HepG2 (cell line): ENCODE measurements around the gene MYL1. TPM values are rescaled to one million over a fixed set of nuclear protein-coding genes. Genes with fewer than 3 reads are reported as not detected.

Source experiments
- ATAC-seq: fragments of 200-7000 bp; cut with Tn5 transposase; 3 replicates; pipeline ENCODE4 v1.9.1; 2020; ENCODE audit warnings: mild to moderate bottlenecking, moderate library complexity
- BruUV-seq: library from RNA; stranded (reverse); fragments of 400-500 nt; replicated peaks from 2 replicates; lab custom pipeline; 2021; lab: Mats Ljungman, UMichigan
- CTCF ChIA-PET: fragments of 300-600 bp; formaldehyde crosslinking; extraction: SDS; loops from one replicate; lab custom pipeline; 2021; ENCODE audit warnings: low total read pairs, inconsistent platforms, low intra/inter-chr PET ratio; lab: Yijun Ruan, JAX
- POLR2A ChIA-PET: fragments of 350-600 bp; sonication (Branson Sonifier 250); formaldehyde crosslinking; loops from one replicate; lab custom pipeline; 2020; ENCODE audit warnings: antibody characterized with exemption, inconsistent platforms; lab: Yijun Ruan, JAX
- DNase-seq: peaks from one replicate; pipeline ENCODE4 v3.0.0-alpha.2; 2015; ENCODE audit warnings: low spot score
- FAIRE-seq: peaks from 3 replicates; lab custom pipeline; 2011; peaks lifted over from hg19 to GRCh38; lab: Jason Lieb, UNC
- H2AFZ ChIP-seq: one replicate; pipeline ENCODE4 v1.6.1; 2011; ENCODE audit warnings: low read length, inconsistent platforms
- H3K27ac ChIP-seq: fragments of 300-600 bp; 3 replicates; pipeline ENCODE4 v1.8.0; 2011; ENCODE audit warnings: mixed run types, mild to moderate bottlenecking, mixed read lengths, low read length, inconsistent platforms; ENCODE audit not compliant: insufficient read depth; ENCODE audit errors: extremely low read length
- H3K27me3 ChIP-seq, 2 experiments: fragments of 200-600 bp in 1 of 2; 2 replicates in 1 of 2; 3 replicates in 1 of 2; pipeline versions ENCODE4 v1.6.0 to v1.8.0; 2011; ENCODE audit warnings: low read length in 2 of 2, mild to moderate bottlenecking in 2 of 2, moderate library complexity in 2 of 2, inconsistent platforms in 1 of 2; ENCODE audit not compliant: insufficient read depth in 2 of 2, control insufficient read depth in 1 of 2
- H3K36me3 ChIP-seq, 2 experiments: fragments of 200-600 bp in 1 of 2; replicated peaks in 1 of 2; 2 replicates in 1 of 2; 3 replicates in 1 of 2; pipeline versions ENCODE4 v1.5.1 to v1.8.0; 2011; ENCODE audit warnings: low read length in 2 of 2, inconsistent platforms in 1 of 2; ENCODE audit not compliant: insufficient read depth in 2 of 2, control insufficient read depth in 1 of 2
- H3K4me1 ChIP-seq: 2 replicates; pipeline ENCODE4 v1.5.1; 2012; ENCODE audit warnings: low read length, inconsistent platforms; ENCODE audit not compliant: insufficient read depth
- H3K4me2 ChIP-seq: 2 replicates; pipeline ENCODE4 v1.6.0; 2011; ENCODE audit warnings: low read depth, low read length, inconsistent platforms
- H3K4me3 ChIP-seq, 3 experiments: fragments of 200-600 bp in 1 of 3; sonication (generic), shearing (Covaris generic) in 1 of 3; replicated peaks in 1 of 3; 2 replicates each; pipeline ENCODE4 v1.5.1; 2011 to 2016; ENCODE audit warnings: low read length in 3 of 3, inconsistent platforms in 2 of 3, low read depth in 2 of 3, mild to moderate bottlenecking in 2 of 3, control low read depth in 1 of 3, mixed read lengths in 1 of 3; ENCODE audit not compliant: insufficient read depth in 1 of 3
- H3K79me2 ChIP-seq: one replicate; pipeline ENCODE4 v1.6.1; 2011; ENCODE audit warnings: low read length, inconsistent platforms; ENCODE audit not compliant: insufficient read depth
- H3K9ac ChIP-seq: 2 replicates; pipeline ENCODE4 v1.6.0; 2011; ENCODE audit warnings: mild to moderate bottlenecking, low read depth, low read length, inconsistent platforms; ENCODE audit not compliant: insufficient read depth
- H3K9me3 ChIP-seq: 2 replicates; pipeline ENCODE4 v1.5.1; 2012; ENCODE audit warnings: mild to moderate bottlenecking, low read length
- H4K20me1 ChIP-seq: 2 replicates; pipeline ENCODE4 v1.6.0; 2011; ENCODE audit warnings: inconsistent platforms, mild to moderate bottlenecking, low read length, moderate library complexity; ENCODE audit not compliant: insufficient read depth
- ATF1 ChIP-seq: IDR thresholded peaks from 2 replicates; pipeline ENCODE4 v1.6.1; 2016; ENCODE audit warnings: mild to moderate bottlenecking, control low read depth
- HOXA9 ChIP-seq: sonication (generic); formaldehyde crosslinking; IDR thresholded peaks from 2 replicates; pipeline ENCODE4 v1.8.1; 2022; ENCODE audit warnings: missing genetic modification reagents, mild to moderate bottlenecking, moderate library complexity, borderline replicate concordance
- ZNF10 ChIP-seq: sonication (generic); formaldehyde crosslinking; IDR thresholded peaks from 2 replicates; pipeline ENCODE4 v1.4.0; 2020; ENCODE audit warnings: mild to moderate bottlenecking, low read depth, missing genetic modification reagents, borderline replicate concordance
- ZNF354B ChIP-seq: sonication (generic); formaldehyde crosslinking; IDR thresholded peaks from 2 replicates; pipeline ENCODE4 v1.8.0; 2022; ENCODE audit warnings: mild to moderate bottlenecking, missing genetic modification reagents
- ZNF441 ChIP-seq: sonication (generic); formaldehyde crosslinking; IDR thresholded peaks from 2 replicates; pipeline ENCODE4 v1.7.0; 2021; ENCODE audit warnings: missing genetic modification reagents, borderline replicate concordance
- ZNF543 ChIP-seq: sonication (generic); formaldehyde crosslinking; IDR thresholded peaks from 2 replicates; pipeline ENCODE4 v1.4.0; 2020; ENCODE audit warnings: mild to moderate bottlenecking, missing genetic modification reagents
- ZNF558 ChIP-seq: sonication (generic); formaldehyde crosslinking; IDR thresholded peaks from 2 replicates; pipeline ENCODE4 v1.9.0; 2022; ENCODE audit warnings: mild to moderate bottlenecking, missing genetic modification reagents, borderline replicate concordance
- ZNF567 ChIP-seq: sonication (generic); formaldehyde crosslinking; IDR thresholded peaks from 2 replicates; pipeline ENCODE4 v1.8.1; 2023; ENCODE audit warnings: mild to moderate bottlenecking, missing genetic modification reagents, borderline replicate concordance
- ZNF607 ChIP-seq: sonication (generic); formaldehyde crosslinking; IDR thresholded peaks from 2 replicates; pipeline ENCODE4 v1.5.1; 2020; ENCODE audit warnings: missing genetic modification reagents, mild to moderate bottlenecking, borderline replicate concordance
- ZNF746 ChIP-seq: sonication (generic); formaldehyde crosslinking; IDR thresholded peaks from 2 replicates; pipeline ENCODE4 v1.8.0; 2022; ENCODE audit warnings: mild to moderate bottlenecking, missing genetic modification reagents
- WGBS: methylation state at CpG from one replicate; pipeline ENCODE4 v1.1.6; 2017; ENCODE audit warnings: low lambda C conversion rate; 5-methylcytosine and 5-hydroxymethylcytosine counted together
- in situ Hi-C: cut with HindIII; loops from 2 replicates; pipeline ENCODE4 v1.10.0; 2017; ENCODE audit warnings: low pct_unique_long_range_greater_than_20kb; ENCODE audit not compliant: extremely low pct_ligation_motif_present
- intact Hi-C: fragments of 100-400 bp; cut with micrococcal nuclease; formaldehyde crosslinking; loops from one replicate; pipeline ENCODE4 v1.10.0; 2022; ENCODE audit not compliant: unreplicated experiment
- polyA plus RNA-seq, 8 experiments: library from polyadenylated mRNA; depleted of rRNA in 3 of 8; stranded (reverse) in 7 of 8; unstranded in 1 of 8; fragments of >200 nt; fragmentation: Illumina TruSeq in 4 of 8; extraction: Trizol in 4 of 8; gene quantifications; 2 replicates each; pipeline versions ENCODE4 v1.2.1 to v1.2.3, GENCODE V29; 2011 to 2016; ENCODE audit warnings: low read depth in 4 of 8, missing spikeins in 1 of 8, mixed read lengths in 1 of 8; ENCODE audit not compliant: insufficient read depth in 1 of 8
- total RNA-seq, 5 experiments: library from RNA; depleted of rRNA; stranded (reverse); fragments of >200 nt; fragmentation: Illumina TruSeq; extraction: Trizol; gene quantifications; 2 replicates each; pipeline ENCODE4 v1.2.3, GENCODE V29; 2016; ENCODE audit warnings: low read depth in 1 of 5
- TF ChIP-seq, protein P1 (sequence below): fragments of 450-650 bp; IDR thresholded peaks from 2 replicates; pipeline ENCODE4 v1.6.1; 2017
- TF ChIP-seq, protein P2 (sequence below): sonication (generic); formaldehyde crosslinking; IDR thresholded peaks from 2 replicates; pipeline ENCODE4 v1.8.0; 2022; ENCODE audit warnings: mild to moderate bottlenecking, missing genetic modification reagents; ENCODE audit not compliant: insufficient replicate concordance
- TF ChIP-seq, protein P3 (sequence below): sonication (generic); formaldehyde crosslinking; IDR thresholded peaks from 2 replicates; pipeline ENCODE4 v1.4.0; 2020; ENCODE audit warnings: missing genetic modification reagents
- TF ChIP-seq, protein P4 (sequence below): sonication (generic); formaldehyde crosslinking; conservative IDR thresholded peaks from 2 replicates; pipeline ENCODE4 v1.5.0; 2020; ENCODE audit warnings: missing genetic modification reagents
- TF ChIP-seq, protein P5 (sequence below): IDR thresholded peaks from 2 replicates; pipeline ENCODE4 v1.6.1; 2012; ENCODE audit warnings: low read depth, low read length, improper control_type of control experiment
- TF ChIP-seq, protein P6 (sequence below): sonication (generic); formaldehyde crosslinking; IDR thresholded peaks from 2 replicates; pipeline ENCODE4 v1.8.1; 2023; ENCODE audit warnings: mild to moderate bottlenecking, moderate library complexity, missing genetic modification reagents

MYL1 gene
- total and polyA plus RNA-seq, 2 of the 13 experiments (the other 11 are each of a cell fraction or from before 2014, with no cell fraction given) = not detected

DNA sequence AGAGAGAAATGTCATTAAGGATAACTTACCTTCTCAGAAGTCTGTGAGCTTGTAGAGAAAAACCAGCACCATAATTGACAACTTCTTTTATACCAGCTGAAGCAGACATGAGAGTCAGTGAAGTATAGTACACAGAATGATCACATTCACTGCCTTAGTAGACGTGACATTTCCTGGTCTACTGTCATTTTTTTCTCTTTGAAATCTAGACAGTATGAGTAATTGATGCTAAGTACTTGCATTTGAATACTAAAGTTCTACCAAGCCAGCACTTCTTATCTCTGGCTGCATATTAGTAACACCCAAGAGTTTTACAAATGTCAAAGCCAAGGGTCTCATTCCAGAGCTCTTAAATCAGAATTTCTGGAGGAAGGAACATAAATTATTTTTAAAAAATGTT lies 64.4 kb downstream of the MYL1 start:
- FAIRE-seq = no peak
- Histone ChIP-seq H3K4me2 (no peak overlapping the region), H3K79me2 (no peaks in the 10 kb centered on the region), H3K4me3 (no peak overlapping the region), H3K4me1 (no peaks in the 10 kb centered on the region), H3K27ac (no peak overlapping the region), H3K36me3 (no peaks in the 10 kb centered on the region), H2AFZ (no peak overlapping the region), H3K9ac (no peak overlapping the region), H3K9me3 (no peaks in the 10 kb centered on the region), H3K27me3 (no peaks in the 10 kb centered on the region), H4K20me1 (no peaks in the 10 kb centered on the region)
- 4% methylated on average over 1 of the region's 1 CpG for WGBS
- ChIA-PET CTCF (no interaction called here), POLR2A (no interaction called here)
- no TSS peak for BruUV-seq
- ATAC-seq = no peak
- no peak for DNase-seq
- in situ Hi-C loops = no loop called here
- intact Hi-C loops = no loop called here
- TF ChIP-seq ZNF607 (CRISPR knock-in tag) (no peak), ZNF558 (CRISPR knock-in tag) (no peak), ZNF10 (no peak), ZNF746 (CRISPR knock-in tag) (no peak), ZNF567 (CRISPR knock-in tag) (no peak), ZNF543 (no peak), HOXA9 (CRISPR knock-in tag) (no peak), ZNF354B (no peak), ATF1 (CRISPR knock-in tag) (no peak), ZNF441 (CRISPR knock-in tag) (no peak)
- TF ChIP-seq, protein P1, sequence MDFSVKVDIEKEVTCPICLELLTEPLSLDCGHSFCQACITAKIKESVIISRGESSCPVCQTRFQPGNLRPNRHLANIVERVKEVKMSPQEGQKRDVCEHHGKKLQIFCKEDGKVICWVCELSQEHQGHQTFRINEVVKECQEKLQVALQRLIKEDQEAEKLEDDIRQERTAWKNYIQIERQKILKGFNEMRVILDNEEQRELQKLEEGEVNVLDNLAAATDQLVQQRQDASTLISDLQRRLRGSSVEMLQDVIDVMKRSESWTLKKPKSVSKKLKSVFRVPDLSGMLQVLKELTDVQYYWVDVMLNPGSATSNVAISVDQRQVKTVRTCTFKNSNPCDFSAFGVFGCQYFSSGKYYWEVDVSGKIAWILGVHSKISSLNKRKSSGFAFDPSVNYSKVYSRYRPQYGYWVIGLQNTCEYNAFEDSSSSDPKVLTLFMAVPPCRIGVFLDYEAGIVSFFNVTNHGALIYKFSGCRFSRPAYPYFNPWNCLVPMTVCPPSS = no peak
- TF ChIP-seq, protein P2, sequence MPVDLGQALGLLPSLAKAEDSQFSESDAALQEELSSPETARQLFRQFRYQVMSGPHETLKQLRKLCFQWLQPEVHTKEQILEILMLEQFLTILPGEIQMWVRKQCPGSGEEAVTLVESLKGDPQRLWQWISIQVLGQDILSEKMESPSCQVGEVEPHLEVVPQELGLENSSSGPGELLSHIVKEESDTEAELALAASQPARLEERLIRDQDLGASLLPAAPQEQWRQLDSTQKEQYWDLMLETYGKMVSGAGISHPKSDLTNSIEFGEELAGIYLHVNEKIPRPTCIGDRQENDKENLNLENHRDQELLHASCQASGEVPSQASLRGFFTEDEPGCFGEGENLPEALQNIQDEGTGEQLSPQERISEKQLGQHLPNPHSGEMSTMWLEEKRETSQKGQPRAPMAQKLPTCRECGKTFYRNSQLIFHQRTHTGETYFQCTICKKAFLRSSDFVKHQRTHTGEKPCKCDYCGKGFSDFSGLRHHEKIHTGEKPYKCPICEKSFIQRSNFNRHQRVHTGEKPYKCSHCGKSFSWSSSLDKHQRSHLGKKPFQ = no peak
- TF ChIP-seq, protein P3, sequence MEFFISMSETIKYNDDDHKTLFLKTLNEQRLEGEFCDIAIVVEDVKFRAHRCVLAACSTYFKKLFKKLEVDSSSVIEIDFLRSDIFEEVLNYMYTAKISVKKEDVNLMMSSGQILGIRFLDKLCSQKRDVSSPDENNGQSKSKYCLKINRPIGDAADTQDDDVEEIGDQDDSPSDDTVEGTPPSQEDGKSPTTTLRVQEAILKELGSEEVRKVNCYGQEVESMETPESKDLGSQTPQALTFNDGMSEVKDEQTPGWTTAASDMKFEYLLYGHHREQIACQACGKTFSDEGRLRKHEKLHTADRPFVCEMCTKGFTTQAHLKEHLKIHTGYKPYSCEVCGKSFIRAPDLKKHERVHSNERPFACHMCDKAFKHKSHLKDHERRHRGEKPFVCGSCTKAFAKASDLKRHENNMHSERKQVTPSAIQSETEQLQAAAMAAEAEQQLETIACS (CRISPR knock-in tag) = no peak
- TF ChIP-seq, protein P4, sequence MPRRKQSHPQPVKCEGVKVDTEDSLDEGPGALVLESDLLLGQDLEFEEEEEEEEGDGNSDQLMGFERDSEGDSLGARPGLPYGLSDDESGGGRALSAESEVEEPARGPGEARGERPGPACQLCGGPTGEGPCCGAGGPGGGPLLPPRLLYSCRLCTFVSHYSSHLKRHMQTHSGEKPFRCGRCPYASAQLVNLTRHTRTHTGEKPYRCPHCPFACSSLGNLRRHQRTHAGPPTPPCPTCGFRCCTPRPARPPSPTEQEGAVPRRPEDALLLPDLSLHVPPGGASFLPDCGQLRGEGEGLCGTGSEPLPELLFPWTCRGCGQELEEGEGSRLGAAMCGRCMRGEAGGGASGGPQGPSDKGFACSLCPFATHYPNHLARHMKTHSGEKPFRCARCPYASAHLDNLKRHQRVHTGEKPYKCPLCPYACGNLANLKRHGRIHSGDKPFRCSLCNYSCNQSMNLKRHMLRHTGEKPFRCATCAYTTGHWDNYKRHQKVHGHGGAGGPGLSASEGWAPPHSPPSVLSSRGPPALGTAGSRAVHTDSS (CRISPR knock-in tag) = no peak
- TF ChIP-seq, protein P5, sequence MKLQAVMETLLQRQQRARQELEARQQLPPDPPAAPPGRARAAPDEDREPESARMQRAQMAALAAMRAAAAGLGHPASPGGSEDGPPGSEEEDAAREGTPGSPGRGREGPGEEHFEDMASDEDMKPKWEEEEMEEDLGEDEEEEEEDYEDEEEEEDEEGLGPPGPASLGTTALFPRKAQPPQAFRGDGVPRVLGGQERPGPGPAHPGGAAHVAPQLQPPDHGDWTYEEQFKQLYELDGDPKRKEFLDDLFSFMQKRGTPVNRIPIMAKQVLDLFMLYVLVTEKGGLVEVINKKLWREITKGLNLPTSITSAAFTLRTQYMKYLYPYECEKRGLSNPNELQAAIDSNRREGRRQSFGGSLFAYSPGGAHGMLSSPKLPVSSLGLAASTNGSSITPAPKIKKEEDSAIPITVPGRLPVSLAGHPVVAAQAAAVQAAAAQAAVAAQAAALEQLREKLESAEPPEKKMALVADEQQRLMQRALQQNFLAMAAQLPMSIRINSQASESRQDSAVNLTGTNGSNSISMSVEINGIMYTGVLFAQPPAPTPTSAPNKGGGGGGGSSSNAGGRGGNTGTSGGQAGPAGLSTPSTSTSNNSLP = no peak
- TF ChIP-seq, protein P6, sequence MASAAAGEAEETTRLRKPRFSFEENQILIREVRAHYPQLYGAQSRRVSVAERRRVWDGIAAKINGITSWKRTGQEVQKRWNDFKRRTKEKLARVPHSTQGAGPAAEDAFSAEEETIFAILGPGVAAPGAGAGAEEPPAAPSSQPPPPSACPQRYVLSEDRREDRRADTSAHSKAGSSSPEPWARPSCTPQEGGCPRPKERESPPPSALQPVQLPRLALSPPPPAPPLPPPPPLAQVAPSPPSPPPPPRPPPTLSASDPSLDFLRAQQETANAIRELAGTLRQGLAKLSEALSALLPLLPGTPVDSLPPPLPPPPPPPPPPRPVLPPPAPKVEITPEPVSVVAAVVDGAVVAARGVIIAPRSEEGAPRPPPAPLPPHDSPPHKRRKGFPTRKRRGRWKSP (CRISPR knock-in tag) = no peak
